Bronchial epithelial cell (primary cell): ENCODE measurements around the gene PDE11A. TPM values are rescaled to one million over a fixed set of nuclear protein-coding genes. Genes with fewer than 3 reads are reported as not detected.

Source experiments
- DNase-seq: peaks from one replicate; pipeline ENCODE4 v3.0.0-alpha.2; 2010; ENCODE audit warnings: low read depth
- FAIRE-seq: peaks from 2 replicates; lab custom pipeline; 2011; peaks lifted over from hg19 to GRCh38; lab: Jason Lieb, UNC
- H3K27me3 ChIP-seq: 2 replicates; pipeline ENCODE4 v1.5.1; 2011; ENCODE audit warnings: low read length; ENCODE audit not compliant: control insufficient read depth, insufficient read depth
- H3K36me3 ChIP-seq: 2 replicates; pipeline ENCODE4 v1.5.1; 2011; ENCODE audit warnings: low read length; ENCODE audit not compliant: control insufficient read depth, insufficient read depth
- H3K4me3 ChIP-seq: 2 replicates; pipeline ENCODE4 v1.5.1; 2011; ENCODE audit warnings: mild to moderate bottlenecking, low read depth, low read length, control low read depth
- total RNA-seq: library from RNA; depleted of rRNA; stranded (reverse); fragments of >200 nt; gene quantifications from 2 replicates; pipeline ENCODE4 v1.2.1, GENCODE V29; 2014
- TF ChIP-seq, protein P1 (sequence below): IDR thresholded peaks from 2 replicates; pipeline ENCODE4 v1.5.1; 2011; ENCODE audit warnings: mild to moderate bottlenecking, moderate library complexity, low read length, control low read depth, inconsistent platforms; ENCODE audit not compliant: insufficient read depth, severe bottlenecking

Gene PDE11A
- total RNA-seq, 1 donor from 2014 or later, result not detected

DNA sequence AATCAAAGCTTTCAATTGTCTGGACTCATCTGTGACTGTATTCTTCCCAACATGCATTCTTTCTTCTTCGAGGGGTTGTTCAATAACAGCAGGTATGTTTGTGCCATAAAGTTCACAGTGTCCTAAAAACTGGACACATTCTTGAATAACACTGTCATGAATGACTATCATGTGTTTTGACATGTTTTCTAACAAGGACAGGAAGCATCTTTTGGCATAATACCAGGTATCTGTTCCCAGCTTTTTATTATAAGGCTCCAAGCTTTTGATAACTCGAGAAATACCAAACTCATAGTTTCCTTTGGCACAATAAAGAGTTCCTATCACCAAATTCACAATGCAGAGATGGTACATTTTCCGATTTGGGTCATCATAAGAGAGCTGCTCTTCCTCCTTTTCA is 455.8 kb downstream of the PDE11A start:
- TF ChIP-seq, protein P1, sequence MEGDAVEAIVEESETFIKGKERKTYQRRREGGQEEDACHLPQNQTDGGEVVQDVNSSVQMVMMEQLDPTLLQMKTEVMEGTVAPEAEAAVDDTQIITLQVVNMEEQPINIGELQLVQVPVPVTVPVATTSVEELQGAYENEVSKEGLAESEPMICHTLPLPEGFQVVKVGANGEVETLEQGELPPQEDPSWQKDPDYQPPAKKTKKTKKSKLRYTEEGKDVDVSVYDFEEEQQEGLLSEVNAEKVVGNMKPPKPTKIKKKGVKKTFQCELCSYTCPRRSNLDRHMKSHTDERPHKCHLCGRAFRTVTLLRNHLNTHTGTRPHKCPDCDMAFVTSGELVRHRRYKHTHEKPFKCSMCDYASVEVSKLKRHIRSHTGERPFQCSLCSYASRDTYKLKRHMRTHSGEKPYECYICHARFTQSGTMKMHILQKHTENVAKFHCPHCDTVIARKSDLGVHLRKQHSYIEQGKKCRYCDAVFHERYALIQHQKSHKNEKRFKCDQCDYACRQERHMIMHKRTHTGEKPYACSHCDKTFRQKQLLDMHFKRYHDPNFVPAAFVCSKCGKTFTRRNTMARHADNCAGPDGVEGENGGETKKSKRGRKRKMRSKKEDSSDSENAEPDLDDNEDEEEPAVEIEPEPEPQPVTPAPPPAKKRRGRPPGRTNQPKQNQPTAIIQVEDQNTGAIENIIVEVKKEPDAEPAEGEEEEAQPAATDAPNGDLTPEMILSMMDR, result no peak
- no peak overlapping the region for H3K4me3 ChIP-seq
- no peaks in the 10 kb centered on the region for H3K27me3 ChIP-seq
- FAIRE-seq, result no peak
- H3K36me3 ChIP-seq, result no peaks in the 10 kb centered on the region
- DNase-seq, result no peak

DNA sequence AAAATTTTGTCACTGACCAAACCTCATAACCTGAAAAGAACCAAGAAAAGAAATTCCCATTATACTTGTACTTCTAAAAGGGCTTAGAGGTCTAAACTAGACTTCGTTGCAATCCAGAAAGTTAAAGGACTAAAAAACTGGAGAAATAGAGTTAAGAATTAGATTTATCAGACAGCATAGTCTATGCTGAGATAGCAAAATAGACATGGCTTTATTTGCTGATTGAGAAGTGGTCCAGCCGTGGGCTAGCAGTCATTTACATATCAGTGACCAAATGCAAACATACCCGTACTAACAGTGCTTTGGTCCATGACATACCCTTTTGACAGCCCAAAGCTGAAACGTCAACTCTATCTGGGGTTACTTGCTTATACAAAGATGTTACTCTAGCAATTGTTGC is 456.5 kb downstream of the PDE11A start:
- no peak overlapping the region for H3K4me3 ChIP-seq
- H3K36me3 ChIP-seq, result no peaks in the 10 kb centered on the region
- TF ChIP-seq, protein P1, result no peak
- FAIRE-seq, result no peak
- no peak for DNase-seq
- no peaks in the 10 kb centered on the region for H3K27me3 ChIP-seq

DNA sequence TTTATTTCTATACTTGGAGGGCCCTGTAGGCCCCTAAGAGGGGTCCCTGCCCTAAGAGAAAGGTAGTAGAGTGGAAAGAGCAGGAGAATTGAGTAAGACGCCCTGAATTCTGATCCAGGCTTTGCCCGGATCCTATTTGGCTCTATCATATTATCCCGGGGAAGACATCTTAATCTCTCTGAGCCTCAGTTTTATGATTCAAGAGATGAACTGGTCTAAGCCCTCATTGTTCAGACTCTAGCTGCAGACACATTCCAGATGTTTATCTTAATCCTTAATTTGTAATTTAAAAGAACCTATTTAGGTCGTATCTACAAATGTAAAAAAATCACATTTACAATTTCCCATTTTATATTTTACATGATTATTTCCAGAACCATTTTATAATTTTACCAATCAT is 459.9 kb downstream of the PDE11A start:
- no peak for FAIRE-seq
- TF ChIP-seq, protein P1, result no peak
- DNase-seq, result no peak
- Histone ChIP-seq H3K27me3 (no peaks in the 10 kb centered on the region), H3K4me3 (no peak overlapping the region), H3K36me3 (no peaks in the 10 kb centered on the region)

DNA sequence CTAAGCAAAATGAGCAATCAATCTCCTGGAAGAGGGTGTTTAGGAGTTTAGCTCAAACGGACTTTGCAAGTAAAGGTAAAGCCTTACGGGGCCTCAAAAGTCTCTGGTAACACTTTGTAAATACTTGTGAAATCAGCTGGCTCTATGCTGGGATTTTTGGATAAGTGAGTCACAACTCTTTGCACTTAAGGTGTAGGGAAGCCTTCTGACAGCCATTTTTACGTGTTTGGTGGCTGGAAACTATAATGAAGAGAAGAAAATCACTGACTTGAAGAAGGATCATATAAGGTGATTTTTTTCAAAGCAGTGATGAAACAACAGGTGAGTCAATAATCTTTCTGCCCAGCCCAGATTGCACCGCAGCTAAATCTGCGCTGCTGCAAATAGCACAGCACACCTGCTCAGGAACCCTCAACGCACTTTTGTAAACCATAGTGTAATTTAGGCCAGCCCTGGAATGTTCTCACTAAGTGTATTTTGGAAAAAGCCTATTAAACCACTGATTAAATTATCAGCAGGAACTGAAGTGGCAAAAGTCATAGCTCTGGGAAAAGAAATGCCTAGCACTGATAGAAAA is 461.2 kb downstream of the PDE11A start:
- Histone ChIP-seq H3K36me3 (no peaks in the 10 kb centered on the region), H3K4me3 (no peak overlapping the region), H3K27me3 (no peaks in the 10 kb centered on the region)
- FAIRE-seq (no peak), DNase-seq (peak; percentile 64)
- TF ChIP-seq, protein P1, result no peak

DNA sequence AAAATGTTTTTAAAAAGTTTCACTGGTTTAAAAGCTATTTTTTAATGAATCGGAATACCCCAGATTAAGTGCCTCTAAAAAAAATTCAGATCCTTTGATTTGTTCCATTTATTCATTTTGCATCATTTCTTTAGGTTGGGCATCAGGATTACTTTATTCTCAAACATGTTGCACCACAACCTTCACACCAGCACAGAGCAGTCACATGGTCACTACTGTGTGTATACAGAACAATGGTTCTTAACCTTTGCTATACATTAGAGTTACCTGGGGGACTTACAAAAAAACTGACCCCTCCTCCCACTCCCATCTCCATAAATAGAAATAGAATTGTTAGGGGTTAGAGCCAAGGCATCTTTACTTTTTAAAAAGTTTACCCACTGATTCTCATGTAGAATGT is 461.8 kb downstream of the PDE11A start:
- TF ChIP-seq, protein P1, result no peak
- H3K27me3 ChIP-seq, result no peaks in the 10 kb centered on the region
- no peak for FAIRE-seq

DNA sequence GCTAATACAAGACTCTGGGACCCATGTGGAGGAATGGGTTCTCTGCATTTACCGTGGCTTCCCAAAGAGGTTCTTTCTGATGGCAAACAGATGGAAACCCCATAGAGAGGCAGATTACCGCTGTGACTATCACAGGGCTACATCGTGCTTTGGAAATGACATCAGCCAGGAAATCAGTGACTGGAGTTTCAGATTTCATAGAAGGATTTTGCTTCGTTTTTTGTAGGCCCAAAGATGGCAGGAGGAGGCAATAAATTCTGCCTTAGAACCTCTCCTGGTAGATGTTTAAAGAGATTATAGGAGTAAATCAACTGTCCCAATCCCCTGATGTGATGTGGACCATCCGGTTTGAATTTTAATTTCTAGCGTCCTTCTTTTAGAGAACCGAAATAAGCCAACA is 465.9 kb downstream of the PDE11A start:
- no peak for DNase-seq
- no peak for FAIRE-seq

More for the DNA sequence above, 461.8 kb downstream of the PDE11A start:
- no peak for DNase-seq
- Histone ChIP-seq H3K36me3 (no peaks in the 10 kb centered on the region), H3K4me3 (no peak overlapping the region)

More for the DNA sequence above, 465.9 kb downstream of the PDE11A start:
- Histone ChIP-seq H3K27me3 (no peaks in the 10 kb centered on the region), H3K4me3 (no peak overlapping the region), H3K36me3 (no peaks in the 10 kb centered on the region)
- TF ChIP-seq, protein P1, result no peak
